ENCODE measurements around the gene CLPSL1.

DNA sequence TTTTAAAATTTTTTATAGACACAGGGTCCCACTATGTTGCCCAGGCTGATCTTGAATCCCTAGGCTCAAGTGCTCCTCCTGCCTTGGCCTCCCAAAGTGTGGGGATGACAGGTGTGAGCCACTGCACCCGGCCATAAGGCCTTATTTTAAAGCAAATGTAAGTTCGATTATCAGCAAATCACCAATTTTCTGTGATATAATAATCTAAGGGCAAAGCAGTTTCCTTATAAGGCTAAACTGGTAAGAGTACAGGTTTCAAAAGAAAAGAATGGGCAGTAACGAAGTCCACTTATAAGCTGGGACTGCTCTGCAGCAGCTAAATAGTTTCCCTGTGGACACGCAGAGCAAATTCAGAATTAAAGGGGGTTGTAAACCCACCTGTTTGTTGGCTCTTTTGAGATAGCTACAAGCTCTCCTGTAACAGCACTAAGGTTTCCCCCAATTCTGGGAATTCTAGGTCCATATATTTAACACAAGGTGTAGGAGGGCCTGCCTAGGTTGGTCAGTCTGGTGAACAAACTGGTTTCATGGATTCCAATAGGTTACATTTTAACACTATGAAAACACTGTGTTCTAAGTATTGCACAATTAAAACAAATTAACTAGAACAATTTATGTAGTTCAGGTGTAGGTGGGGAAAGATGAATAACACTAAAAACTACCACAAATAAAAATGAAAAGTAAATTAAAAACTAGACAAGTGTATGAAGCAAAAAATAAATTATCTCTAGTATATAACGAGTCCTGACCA is 50.6 kb downstream of the CLPSL1 start:
- TF ChIP-seq, protein P1, sequence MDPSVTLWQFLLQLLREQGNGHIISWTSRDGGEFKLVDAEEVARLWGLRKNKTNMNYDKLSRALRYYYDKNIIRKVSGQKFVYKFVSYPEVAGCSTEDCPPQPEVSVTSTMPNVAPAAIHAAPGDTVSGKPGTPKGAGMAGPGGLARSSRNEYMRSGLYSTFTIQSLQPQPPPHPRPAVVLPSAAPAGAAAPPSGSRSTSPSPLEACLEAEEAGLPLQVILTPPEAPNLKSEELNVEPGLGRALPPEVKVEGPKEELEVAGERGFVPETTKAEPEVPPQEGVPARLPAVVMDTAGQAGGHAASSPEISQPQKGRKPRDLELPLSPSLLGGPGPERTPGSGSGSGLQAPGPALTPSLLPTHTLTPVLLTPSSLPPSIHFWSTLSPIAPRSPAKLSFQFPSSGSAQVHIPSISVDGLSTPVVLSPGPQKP (IDR thresholded peaks at IDR 0.05; ENCODE audit: borderline replicate concordance, low read depth, low read length) = no peak
- TF ChIP-seq RFX5 (IDR thresholded peaks at IDR 0.05; ENCODE audit: low read depth, low read length) = no peak
- TF ChIP-seq, protein P2, sequence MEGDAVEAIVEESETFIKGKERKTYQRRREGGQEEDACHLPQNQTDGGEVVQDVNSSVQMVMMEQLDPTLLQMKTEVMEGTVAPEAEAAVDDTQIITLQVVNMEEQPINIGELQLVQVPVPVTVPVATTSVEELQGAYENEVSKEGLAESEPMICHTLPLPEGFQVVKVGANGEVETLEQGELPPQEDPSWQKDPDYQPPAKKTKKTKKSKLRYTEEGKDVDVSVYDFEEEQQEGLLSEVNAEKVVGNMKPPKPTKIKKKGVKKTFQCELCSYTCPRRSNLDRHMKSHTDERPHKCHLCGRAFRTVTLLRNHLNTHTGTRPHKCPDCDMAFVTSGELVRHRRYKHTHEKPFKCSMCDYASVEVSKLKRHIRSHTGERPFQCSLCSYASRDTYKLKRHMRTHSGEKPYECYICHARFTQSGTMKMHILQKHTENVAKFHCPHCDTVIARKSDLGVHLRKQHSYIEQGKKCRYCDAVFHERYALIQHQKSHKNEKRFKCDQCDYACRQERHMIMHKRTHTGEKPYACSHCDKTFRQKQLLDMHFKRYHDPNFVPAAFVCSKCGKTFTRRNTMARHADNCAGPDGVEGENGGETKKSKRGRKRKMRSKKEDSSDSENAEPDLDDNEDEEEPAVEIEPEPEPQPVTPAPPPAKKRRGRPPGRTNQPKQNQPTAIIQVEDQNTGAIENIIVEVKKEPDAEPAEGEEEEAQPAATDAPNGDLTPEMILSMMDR (conservative IDR thresholded peaks at IDR 0.05; ENCODE audit: low read depth, low read length) = no peak
- TF ChIP-seq, protein P3, sequence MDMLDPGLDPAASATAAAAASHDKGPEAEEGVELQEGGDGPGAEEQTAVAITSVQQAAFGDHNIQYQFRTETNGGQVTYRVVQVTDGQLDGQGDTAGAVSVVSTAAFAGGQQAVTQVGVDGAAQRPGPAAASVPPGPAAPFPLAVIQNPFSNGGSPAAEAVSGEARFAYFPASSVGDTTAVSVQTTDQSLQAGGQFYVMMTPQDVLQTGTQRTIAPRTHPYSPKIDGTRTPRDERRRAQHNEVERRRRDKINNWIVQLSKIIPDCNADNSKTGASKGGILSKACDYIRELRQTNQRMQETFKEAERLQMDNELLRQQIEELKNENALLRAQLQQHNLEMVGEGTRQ (IDR thresholded peaks at IDR 0.05; ENCODE audit: low read depth, low read length) = no peak
- no peak for TF ChIP-seq FOS (IDR thresholded peaks at IDR 0.05; ENCODE audit: low read depth, low read length)
- no peak for TF ChIP-seq MAFK (IDR thresholded peaks at IDR 0.05; ENCODE audit: low read depth, low read length)
- no peak for TF ChIP-seq RAD21 (IDR thresholded peaks at IDR 0.05; ENCODE audit: low read length)
- TF ChIP-seq POLR2A (IDR thresholded peaks at IDR 0.05; ENCODE audit: low read depth, low read length) = no peak
- TF ChIP-seq CEBPB (IDR thresholded peaks at IDR 0.05; ENCODE audit: low read depth, low read length) = peak; percentile 52; the same call in 1 of the 2 replicates
- no peak for TF ChIP-seq RCOR1 (IDR thresholded peaks at IDR 0.05; ENCODE audit: insufficient replicate concordance, low read length)
